DMS153 treated with DMSO at 0.1 percent for 48 hours (cell line): Measurements from ENCODE around the gene NKAIN2.
"Not testable (repeated sequence)": the region's sequence is repeated elsewhere in the genome, so short reads cannot be mapped to it uniquely, and the experiment has no call there.

Experiments used
- DNase-seq: peaks from one replicate; lab custom pipeline; 2025; ENCODE audit not compliant: unreplicated experiment; lab: John Stamatoyannopoulos, UW

Gene NKAIN2

DNA sequence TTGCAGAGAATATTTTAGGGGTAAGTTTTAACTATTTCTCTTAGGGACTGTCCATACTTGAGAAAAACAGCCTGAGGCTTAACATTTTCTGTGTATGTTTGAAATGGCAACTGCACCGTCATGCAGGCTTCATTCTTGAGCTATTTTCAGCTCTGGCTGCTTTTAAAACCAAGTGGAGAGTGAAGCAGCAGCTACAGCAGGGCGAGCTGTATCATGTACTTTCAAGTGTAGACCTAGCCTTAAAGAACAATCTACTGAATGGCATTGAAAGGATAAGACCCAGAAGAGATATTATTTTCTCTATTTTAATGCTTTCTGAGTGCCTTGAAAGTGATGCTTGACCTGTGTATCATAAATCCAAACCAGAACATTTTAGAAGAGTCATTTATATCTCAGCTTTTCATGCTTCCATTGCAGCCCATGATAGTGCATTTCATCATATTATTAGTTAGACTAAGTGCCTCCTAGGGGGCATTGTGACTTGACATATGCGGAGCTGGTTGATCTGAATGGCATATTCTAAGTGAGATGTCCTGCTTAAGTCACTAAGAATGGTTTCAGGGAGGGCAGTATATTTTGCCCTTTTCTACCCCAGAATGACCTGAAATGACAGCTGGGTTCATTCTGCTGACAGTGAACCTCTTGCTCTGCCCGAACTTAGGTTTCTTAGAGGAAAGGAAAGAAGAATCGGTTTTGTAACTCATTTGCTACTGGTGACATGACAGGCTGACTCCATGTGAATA is 85.3 kb downstream of the NKAIN2 start:
- no peak for DNase-seq

DNA sequence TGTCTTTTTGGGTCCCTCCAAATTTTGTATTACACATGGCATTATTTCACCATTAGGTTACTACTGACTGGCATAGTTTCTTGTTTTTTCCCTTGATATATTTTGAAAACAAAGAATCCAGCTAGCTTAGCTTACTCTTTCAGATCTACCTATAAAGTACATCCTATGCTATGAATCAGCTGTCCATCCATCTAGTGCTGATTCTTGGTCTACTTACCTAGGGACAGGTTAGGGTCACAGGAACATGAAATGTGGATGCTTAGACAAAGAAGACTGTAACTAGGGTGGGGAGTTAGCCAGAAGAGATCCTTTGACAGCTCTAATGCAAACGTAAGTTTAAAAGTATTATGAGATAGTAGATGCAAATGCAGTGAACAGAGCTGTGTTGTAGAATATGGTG is 91.7 kb downstream of the NKAIN2 start:
- no peak for DNase-seq

- no peak for DNase-seq
Measured at GRCh38 chr6:123895806-123896205, 92.1 kb downstream of the NKAIN2 start.

GRCh38 chr6:123896869-123897268 is 93.2 kb downstream of the NKAIN2 start:
- DNase-seq = no peak

DNA sequence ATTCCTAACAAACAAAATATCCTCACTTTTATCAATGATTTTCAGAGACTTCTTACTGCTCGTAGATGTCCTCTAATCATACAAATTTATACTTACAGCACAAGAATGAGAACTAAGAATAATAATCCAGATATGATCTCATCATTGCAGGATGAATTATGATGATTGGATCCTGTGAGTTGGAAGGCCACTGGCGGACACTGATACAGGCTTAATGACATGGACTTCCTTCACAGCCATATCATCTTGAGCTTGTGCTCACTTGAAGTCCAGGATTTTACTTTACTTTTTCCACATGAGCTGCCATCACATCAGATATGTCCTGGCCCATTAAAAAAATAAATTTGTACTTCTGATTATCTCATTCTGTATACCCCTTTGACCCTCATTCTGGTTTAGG is 94.3 kb downstream of the NKAIN2 start:
- no peak for DNase-seq

- no peak for DNase-seq
Measured at GRCh38 chr6:123898665-123899064, 95.0 kb downstream of the NKAIN2 start.

DNA sequence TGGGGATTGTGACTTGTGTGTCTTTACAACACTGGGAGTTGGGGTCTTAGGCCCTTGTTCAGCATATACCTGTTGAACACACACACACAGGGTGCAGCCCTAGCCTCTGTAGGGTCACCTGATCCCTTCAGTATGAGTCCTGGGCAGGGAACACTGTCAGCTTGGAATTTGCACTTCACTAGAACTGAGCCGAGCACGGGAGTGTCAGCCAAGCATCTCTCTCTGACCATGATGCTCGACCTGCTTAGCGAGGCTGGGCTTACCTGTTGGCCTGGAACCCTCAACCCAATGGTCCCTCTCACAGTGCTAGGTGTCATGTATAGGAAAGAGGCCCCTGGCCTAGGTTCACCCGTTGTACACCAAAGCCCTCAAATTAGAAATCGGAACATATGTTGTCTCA is 96.1 kb downstream of the NKAIN2 start:
- DNase-seq = no peak

DNA sequence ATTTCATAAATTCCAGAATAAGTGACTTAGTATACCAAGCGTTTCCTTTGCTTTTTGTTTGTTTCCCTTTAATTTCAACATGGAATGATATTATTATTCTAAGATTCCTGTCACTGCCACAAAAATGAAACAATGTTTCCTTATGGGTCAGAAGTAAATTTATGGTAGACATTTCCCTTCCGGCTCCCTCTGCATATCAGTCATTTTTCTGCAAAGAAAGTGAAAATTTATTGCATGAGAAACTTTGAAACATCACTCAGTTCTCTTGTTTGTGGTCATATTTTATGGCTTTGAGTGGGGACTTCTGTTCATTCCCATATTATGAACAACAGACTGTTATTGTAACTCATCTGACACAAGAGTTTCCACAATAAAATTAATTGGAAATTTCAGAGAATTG is 97.8 kb downstream of the NKAIN2 start:
- DNase-seq = no peak

DNA sequence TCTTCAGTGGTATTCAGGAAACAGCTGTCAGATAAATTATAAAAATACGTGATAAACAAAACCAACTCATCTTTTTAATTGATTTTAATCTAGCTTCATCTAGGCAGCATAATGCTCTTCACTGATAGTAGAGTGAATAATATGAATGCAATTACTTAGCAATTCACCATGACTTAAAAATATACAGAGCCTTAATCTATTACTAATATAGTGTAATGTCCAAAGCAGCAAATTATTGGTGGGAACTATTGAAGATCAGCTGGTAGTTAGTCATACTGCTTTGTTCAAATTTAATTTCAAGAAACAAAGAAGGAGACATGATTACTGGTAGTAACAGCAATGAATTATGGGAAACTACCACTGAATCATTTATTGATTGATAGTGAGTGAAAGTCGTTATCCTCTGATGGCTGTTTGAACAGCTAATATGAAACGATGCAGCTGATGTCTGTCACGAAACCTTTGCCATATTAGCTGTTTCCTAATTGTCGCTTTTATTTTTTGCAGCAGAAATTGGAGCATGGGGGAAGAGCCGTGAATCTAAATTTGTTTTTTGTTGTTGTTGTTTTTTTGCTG is 99.2 kb downstream of the NKAIN2 start:
- no peak for DNase-seq

DNA sequence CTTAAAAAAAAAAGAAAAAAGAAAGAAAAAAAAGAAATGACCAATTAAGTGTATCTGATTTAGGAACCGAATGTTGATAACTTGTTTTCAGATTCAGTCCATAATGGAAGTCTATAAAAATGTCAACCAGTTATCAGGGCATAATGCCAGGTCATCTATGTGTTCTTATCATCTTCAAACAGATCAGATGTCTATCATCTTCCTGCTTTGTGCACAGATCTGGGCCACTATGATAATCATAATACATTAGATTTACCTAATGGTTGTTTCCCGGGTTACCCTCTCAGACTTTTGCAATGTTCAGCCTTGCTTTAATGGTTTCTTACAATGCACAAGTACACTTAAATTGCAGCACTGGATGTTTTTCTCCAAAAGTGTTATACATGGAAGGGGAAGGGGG is 100.6 kb downstream of the NKAIN2 start:
- DNase-seq = no peak

DNA sequence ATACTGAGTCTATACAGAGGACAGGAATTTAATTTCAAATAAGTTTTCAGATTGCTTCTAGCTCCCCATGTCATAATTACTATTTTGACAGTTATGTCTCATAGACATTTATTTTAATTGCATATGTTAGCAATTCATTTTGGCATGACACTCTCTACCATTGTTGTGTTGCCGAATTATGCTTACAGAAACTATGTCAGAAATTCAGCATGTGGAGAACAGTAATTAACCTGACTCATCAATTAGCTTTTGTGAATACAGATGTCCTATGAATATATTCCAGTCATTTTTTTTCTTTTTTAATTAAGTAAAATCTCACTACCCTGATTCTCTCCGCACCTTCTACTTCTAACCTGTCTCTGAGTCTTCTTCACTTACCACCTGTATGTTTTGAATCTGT is 105.1 kb downstream of the NKAIN2 start:
- DNase-seq = no peak

- DNase-seq = peak; percentile 78
Measured at GRCh38 chr6:123909989-123910388, 106.3 kb downstream of the NKAIN2 start.

GRCh38 chr6:123913863-123914262 is 110.2 kb downstream of the NKAIN2 start:
- no peak for DNase-seq

DNA sequence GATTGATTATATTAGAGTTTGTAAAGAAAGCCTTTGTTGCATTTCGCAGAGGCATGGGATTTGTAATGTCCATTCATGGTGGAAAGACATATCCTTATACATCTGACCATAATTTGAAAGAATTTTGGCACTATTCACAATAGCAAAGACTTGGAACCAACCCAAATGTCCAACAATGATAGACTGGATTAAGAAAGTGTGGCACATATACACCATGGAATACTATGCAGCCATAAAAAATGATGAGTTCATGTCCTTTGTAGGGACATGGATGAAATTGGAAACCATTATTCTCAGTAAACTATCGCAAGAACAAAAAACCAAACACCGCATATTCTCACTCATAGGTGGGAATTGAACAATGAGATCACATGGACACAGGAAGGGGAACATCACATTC is 119.7 kb downstream of the NKAIN2 start:
- DNase-seq = not testable (repeated sequence)

GRCh38 chr6:123925350-123925749 is 121.7 kb downstream of the NKAIN2 start:
- DNase-seq = peak; percentile 24

DNA sequence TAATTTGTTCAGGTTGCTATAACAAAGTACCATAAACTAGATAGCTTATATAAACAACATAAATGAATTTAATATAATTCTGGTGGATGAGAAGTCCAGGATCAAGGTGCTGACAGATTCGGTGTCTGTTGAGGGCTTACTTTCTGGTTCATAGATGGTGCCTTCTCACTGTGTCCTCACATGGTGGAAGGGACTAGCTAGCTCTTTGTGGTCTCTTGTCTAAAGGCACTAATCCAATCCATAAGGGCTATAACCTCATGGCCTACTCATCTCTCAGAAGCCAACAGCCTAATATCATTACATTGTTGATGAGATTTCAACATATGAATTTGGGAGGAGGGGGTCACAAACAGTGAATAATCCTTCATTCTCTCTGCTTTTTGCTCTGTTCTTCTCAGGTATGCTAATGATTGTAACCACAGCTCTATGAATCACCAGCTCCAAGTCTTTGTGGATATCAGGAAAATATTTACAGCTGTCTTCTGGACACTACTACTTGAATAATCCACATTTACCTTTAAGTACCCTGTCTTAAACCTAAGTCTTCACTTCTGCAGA is 122.3 kb downstream of the NKAIN2 start:
- DNase-seq = no peak

DNA sequence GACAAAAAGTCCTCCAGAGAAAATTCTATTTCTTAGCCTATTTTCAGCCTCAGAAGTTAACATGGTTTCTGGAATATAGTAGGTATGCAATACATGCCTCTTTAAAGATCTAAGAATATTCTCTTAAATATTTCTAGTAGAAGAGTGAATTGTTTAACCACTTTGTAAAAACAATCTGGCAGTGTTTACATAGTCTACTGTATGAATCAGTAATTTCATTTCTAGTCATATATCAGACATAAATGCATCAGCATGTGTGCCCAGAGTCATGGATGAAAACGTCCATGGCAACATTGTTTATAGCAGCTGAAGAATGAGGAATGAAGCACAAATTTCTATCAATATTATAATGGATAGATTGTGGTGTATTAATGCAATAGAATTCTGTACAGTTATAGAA is 124.9 kb downstream of the NKAIN2 start:
- DNase-seq = no peak

DNA sequence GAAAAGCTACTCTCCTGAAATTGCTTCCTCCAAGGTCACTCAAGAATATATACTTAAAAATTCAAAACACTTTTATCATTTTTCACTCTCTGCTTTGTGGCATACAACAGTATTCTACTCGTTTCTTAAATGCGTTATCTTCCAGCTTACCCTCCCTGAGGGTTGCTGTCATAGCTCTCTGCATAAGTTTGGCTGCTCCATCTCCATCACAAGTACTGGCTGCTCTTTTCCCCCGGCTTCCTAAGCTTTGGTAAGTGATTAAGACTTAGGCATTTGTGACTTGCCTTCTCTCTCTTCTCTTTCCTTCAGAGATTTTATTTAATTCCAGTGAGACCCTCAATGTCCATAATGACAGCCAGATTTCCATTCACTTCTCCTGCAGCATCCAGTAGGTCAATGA is 128.3 kb downstream of the NKAIN2 start:
- no peak for DNase-seq

DNA sequence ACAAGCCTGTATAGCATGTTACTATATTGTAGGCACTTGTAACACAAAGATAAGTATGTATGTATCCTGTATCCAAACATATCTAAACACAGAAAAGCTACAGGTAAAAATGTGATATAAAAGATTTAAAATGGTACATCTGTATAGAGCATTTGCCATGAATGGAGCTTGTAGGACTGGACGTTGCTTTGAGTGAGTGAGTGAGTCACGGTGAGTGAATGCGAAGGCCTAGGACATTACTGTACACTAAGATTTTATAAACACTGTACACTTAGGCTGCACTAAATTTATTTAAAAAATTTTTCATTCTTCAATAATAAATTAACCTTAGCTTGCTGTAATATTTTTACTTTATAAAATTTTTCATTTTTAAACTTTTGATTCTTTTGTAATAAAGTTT is 136.9 kb downstream of the NKAIN2 start:
- DNase-seq = no peak

DNA sequence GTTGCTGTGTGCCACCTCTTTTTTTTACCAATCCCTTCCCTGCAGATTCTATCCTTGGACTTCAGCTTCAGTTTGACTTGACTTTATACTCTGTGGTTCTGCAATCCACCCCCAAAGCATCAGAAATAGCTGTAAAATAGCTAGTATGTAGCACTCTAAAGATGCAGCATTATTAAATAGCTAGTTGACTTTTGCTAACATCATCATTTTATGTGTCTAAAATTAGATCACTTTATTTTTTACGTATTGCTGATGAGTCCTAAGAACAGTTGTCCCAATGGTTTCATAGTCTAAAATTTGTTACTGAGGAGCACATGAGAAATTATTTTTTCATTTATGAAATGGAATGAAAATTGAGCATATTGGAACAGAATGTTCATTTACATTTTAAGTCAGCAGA is 138.2 kb downstream of the NKAIN2 start:
- no peak for DNase-seq

- DNase-seq = no peak
Measured at GRCh38 chr6:123945386-123945785, 141.7 kb downstream of the NKAIN2 start.

GRCh38 chr6:123953920-123954319 is 150.3 kb downstream of the NKAIN2 start:
- no peak for DNase-seq
